Measurements from ENCODE around the gene SMAD9. TPM values are rescaled to one million over a fixed set of nuclear protein-coding genes. Genes with fewer than 3 reads are reported as not detected.

Gene SMAD9
- total and polyA plus RNA-seq, 2 of the 13 experiments (the other 11 are each of a cell fraction or from before 2014, with no cell fraction given) = 4.2 to 7.7 TPM

DNA sequence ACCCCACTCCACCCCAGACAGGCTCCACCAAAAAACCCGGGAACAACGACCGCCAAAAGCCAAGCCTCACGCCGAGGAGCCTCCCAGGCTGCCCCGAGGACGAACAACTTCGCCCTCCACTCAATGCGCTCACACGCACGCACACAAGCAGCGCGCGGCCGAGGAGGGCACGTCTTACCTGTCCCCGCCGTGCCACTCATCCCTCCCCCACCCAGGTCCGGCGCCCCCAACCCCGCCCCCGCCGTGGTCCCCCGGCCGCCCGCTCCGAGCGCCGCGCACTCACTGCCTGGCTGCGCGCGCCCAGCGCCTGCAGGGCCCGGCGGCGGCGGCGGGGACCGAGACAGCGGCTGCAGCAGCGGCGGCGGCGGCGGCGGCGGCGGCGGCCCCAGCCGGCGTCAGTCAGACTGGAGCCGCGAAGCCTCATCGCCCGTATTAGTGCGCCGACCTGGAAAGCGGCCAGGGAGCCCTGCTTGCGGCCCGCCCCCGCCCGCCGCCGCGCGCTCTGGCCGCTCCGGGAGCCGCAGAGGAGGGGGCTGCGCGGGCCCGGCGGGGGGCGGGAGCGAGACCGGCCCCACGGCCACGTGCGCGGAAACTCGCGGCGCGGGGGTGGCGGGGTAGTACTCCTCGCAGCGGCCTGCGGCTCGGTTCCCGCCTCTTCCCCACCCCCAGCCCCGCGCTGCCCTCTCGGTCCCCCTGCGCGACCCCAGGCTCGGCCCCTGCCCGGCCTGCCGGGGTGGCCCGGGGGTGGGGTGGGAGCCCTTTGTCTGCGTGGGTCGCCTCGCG lies at the start of gene SMAD9 (continued):
- TF ChIP-seq, protein P1, sequence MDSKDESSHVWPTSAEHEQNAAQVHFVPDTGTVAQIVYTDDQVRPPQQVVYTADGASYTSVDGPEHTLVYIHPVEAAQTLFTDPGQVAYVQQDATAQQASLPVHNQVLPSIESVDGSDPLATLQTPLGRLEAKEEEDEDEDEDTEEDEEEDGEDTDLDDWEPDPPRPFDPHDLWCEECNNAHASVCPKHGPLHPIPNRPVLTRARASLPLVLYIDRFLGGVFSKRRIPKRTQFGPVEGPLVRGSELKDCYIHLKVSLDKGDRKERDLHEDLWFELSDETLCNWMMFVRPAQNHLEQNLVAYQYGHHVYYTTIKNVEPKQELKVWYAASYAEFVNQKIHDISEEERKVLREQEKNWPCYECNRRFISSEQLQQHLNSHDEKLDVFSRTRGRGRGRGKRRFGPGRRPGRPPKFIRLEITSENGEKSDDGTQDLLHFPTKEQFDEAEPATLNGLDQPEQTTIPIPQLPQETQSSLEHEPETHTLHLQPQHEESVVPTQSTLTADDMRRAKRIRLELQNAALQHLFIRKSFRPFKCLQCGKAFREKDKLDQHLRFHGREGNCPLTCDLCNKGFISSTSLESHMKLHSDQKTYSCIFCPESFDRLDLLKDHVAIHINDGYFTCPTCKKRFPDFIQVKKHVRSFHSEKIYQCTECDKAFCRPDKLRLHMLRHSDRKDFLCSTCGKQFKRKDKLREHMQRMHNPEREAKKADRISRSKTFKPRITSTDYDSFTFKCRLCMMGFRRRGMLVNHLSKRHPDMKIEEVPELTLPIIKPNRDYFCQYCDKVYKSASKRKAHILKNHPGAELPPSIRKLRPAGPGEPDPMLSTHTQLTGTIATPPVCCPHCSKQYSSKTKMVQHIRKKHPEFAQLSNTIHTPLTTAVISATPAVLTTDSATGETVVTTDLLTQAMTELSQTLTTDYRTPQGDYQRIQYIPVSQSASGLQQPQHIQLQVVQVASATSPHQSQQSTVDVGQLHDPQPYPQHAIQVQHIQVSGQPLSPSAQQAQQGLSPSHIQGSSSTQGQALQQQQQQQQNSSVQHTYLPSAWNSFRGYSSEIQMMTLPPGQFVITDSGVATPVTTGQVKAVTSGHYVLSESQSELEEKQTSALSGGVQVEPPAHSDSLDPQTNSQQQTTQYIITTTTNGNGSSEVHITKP (CRISPR knock-in tag; IDR thresholded peaks at IDR 0.05; ENCODE audit: low read depth) = no peak
- TF ChIP-seq, protein P2, sequence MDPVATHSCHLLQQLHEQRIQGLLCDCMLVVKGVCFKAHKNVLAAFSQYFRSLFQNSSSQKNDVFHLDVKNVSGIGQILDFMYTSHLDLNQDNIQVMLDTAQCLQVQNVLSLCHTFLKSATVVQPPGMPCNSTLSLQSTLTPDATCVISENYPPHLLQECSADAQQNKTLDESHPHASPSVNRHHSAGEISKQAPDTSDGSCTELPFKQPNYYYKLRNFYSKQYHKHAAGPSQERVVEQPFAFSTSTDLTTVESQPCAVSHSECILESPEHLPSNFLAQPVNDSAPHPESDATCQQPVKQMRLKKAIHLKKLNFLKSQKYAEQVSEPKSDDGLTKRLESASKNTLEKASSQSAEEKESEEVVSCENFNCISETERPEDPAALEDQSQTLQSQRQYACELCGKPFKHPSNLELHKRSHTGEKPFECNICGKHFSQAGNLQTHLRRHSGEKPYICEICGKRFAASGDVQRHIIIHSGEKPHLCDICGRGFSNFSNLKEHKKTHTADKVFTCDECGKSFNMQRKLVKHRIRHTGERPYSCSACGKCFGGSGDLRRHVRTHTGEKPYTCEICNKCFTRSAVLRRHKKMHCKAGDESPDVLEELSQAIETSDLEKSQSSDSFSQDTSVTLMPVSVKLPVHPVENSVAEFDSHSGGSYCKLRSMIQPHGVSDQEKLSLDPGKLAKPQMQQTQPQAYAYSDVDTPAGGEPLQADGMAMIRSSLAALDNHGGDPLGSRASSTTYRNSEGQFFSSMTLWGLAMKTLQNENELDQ (CRISPR knock-in tag; IDR thresholded peaks at IDR 0.05; ENCODE audit: borderline replicate concordance) = no peak
- TF ChIP-seq XRCC5 (optimal IDR thresholded peaks at IDR 0.05; ENCODE audit: low read length) (no peak), ZFP36L1 (CRISPR knock-in tag; IDR thresholded peaks at IDR 0.05) (no peak), CEBPG (CRISPR knock-in tag; IDR thresholded peaks at IDR 0.05) (no peak), ZSCAN29 (CRISPR knock-in tag; conservative IDR thresholded peaks at IDR 0.05) (no peak), ZFP82 (CRISPR knock-in tag; IDR thresholded peaks at IDR 0.05; ENCODE audit: borderline replicate concordance) (no peak), ZNF558 (CRISPR knock-in tag; IDR thresholded peaks at IDR 0.05; ENCODE audit: borderline replicate concordance) (no peak), ZFY (CRISPR knock-in tag; IDR thresholded peaks at IDR 0.05) (peak; percentile 7; the same call in 1 of the 2 replicates), NRL (CRISPR knock-in tag; IDR thresholded peaks at IDR 0.05; ENCODE audit: borderline replicate concordance) (no peak), HNRNPH1 (optimal IDR thresholded peaks at IDR 0.05; ENCODE audit: low read depth, low read length) (no peak), KDM6A (CRISPR knock-in tag; IDR thresholded peaks at IDR 0.05; ENCODE audit: low read depth) (no peak), ZNF709 (CRISPR knock-in tag; IDR thresholded peaks at IDR 0.05) (no peak), ZNF230 (CRISPR knock-in tag; IDR thresholded peaks at IDR 0.05) (no peak)
- TF ChIP-seq, protein P3, sequence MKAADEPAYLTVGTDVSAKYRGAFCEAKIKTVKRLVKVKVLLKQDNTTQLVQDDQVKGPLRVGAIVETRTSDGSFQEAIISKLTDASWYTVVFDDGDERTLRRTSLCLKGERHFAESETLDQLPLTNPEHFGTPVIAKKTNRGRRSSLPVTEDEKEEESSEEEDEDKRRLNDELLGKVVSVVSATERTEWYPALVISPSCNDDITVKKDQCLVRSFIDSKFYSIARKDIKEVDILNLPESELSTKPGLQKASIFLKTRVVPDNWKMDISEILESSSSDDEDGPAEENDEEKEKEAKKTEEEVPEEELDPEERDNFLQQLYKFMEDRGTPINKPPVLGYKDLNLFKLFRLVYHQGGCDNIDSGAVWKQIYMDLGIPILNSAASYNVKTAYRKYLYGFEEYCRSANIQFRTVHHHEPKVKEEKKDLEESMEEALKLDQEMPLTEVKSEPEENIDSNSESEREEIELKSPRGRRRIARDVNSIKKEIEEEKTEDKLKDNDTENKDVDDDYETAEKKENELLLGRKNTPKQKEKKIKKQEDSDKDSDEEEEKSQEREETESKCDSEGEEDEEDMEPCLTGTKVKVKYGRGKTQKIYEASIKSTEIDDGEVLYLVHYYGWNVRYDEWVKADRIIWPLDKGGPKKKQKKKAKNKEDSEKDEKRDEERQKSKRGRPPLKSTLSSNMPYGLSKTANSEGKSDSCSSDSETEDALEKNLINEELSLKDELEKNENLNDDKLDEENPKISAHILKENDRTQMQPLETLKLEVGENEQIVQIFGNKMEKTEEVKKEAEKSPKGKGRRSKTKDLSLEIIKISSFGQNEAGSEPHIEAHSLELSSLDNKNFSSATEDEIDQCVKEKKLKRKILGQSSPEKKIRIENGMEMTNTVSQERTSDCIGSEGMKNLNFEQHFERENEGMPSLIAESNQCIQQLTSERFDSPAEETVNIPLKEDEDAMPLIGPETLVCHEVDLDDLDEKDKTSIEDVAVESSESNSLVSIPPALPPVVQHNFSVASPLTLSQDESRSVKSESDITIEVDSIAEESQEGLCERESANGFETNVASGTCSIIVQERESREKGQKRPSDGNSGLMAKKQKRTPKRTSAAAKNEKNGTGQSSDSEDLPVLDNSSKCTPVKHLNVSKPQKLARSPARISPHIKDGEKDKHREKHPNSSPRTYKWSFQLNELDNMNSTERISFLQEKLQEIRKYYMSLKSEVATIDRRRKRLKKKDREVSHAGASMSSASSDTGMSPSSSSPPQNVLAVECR (CRISPR knock-in tag; IDR thresholded peaks at IDR 0.05; ENCODE audit: borderline replicate concordance) = no peak
- TF ChIP-seq, protein P4, sequence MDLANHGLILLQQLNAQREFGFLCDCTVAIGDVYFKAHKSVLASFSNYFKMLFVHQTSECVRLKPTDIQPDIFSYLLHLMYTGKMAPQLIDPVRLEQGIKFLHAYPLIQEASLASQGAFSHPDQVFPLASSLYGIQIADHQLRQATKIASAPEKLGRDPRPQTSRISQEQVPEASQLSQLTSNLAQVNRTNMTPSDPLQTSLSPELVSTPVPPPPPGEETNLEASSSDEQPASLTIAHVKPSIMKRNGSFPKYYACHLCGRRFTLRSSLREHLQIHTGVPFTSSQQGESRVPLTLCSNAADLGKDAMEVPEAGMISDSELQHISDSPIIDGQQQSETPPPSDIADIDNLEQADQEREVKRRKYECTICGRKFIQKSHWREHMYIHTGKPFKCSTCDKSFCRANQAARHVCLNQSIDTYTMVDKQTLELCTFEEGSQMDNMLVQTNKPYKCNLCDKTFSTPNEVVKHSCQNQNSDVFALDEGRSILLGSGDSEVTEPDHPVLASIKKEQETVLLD (CRISPR knock-in tag; IDR thresholded peaks at IDR 0.05; ENCODE audit: low read depth) = no peak
- TF ChIP-seq, protein P5, sequence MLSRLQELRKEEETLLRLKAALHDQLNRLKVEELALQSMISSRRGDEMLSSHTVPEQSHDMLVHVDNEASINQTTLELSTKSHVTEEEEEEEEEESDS (CRISPR knock-in tag; IDR thresholded peaks at IDR 0.05; ENCODE audit: borderline replicate concordance) = no peak

Data from HepG2 (cell line).